ENCODE data around the gene FERMT3. TPM values are rescaled to one million over a fixed set of nuclear protein-coding genes. Genes with fewer than 3 reads are reported as not detected.
A peak's percentile ranks its signal among the peaks of the same experiment; 100 is the strongest.

Gene FERMT3
- total RNA-seq, 2 experiments from 2014 or later = 210 to 217 TPM

- Mint-ChIP-seq H3K27me3 (no peaks in the 10 kb centered on the region), H3K4me3 (peak overlapping the region; percentile 89), H3K27ac (peak overlapping the region; percentile 69), H3K9me3 (ENCODE audit: low read depth) (no peaks in the 10 kb centered on the region), H3K4me1 (peaks cover 26% of the 10 kb centered on the region), H3K36me3 (peaks cover 2% of the 10 kb centered on the region)
- no peak for ATAC-seq
- DNase-seq = no peak
- CTCF ChIA-PET = interaction anchor here (0.6 to 12.3 kb wide), 13 partner anchors 8 to 536 kb away, joined by 3 to 146 read pairs (median 12); partner anchors contain the start of genes BAD, CATSPERZ, ESRRA and FERMT3
Observed at GRCh38 chr11:64252003-64252872, 45.7 kb downstream of the FERMT3 start.

GRCh38 chr11:64253043-64253442, 46.5 kb downstream of the FERMT3 start:
- CTCF ChIA-PET = interaction anchor here (1.1 to 4.7 kb wide), 6 partner anchors 11 to 48 kb away, joined by 5 to 68 read pairs (median 19); partner anchors contain the start of genes BAD, FKBP2 and GPR137
- no peak for ATAC-seq
- DNase-seq = no peak
- Mint-ChIP-seq H3K4me1 (peaks cover 23% of the 10 kb centered on the region), H3K27ac (no peak overlapping the region), H3K36me3 (peaks cover 4% of the 10 kb centered on the region), H3K4me3 (no peak overlapping the region), H3K27me3 (no peaks in the 10 kb centered on the region), H3K9me3 (ENCODE audit: low read depth) (no peaks in the 10 kb centered on the region)

DNA sequence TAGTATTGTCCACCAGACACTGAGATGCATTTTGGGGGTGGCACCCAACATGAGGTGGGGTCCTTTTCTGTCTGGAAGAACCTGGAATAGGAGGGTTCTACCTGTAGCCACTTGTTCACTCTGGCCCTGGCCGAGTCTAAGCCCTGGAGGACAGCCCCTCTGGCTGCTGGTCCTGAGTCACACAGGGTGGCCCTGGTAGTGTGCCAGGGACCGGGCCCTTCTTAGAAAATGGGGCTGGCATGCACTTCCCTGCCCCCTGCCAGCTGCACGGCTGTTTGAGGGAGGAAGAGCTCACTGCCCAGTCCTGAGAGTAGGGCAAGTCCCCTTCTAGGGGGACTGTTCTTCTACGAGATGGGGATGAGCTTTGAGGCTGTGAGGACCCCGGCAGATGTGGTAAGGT, 47.0 kb downstream of the FERMT3 start:
- Mint-ChIP-seq H3K27ac (no peak overlapping the region), H3K36me3 (peaks cover 4% of the 10 kb centered on the region), H3K4me3 (no peak overlapping the region), H3K27me3 (no peaks in the 10 kb centered on the region), H3K4me1 (peaks cover 21% of the 10 kb centered on the region), H3K9me3 (ENCODE audit: low read depth) (no peaks in the 10 kb centered on the region)
- no peak for DNase-seq
- ATAC-seq = no peak
- CTCF ChIA-PET = interaction anchor here (0.9 to 1.9 kb wide), 4 partner anchors 13 to 49 kb away, joined by 4 to 7 read pairs (median 5); partner anchors contain the start of gene BAD

DNA sequence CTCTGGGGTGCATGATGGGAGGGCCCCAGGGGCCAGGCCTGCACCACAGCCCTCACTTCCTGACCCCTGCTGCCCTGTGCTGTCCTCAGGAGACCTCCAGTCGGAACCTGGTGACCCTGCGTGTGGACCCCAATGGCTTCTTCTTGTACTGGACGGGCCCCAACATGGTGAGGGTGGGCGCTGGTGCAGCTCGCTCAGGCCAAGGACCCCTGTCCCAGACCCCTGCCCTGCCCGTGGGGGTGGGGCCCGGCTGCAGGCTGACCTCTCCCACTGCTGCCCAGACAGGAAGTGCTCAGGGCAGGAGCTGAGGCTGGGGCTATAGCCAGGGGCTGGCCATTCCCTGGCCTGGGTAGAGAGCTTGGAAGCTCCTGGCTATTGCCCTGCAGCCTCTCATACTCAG, 47.8 kb downstream of the FERMT3 start:
- Mint-ChIP-seq H3K27me3 (no peaks in the 10 kb centered on the region), H3K4me3 (no peak overlapping the region), H3K36me3 (peaks cover 5% of the 10 kb centered on the region), H3K9me3 (ENCODE audit: low read depth) (no peaks in the 10 kb centered on the region), H3K4me1 (peaks cover 24% of the 10 kb centered on the region), H3K27ac (no peak overlapping the region)
- CTCF ChIA-PET = interaction anchor here (0.9 to 1.9 kb wide), 4 partner anchors 12 to 50 kb away, joined by 4 to 7 read pairs (median 5); partner anchors contain the start of gene BAD
- DNase-seq = no peak
- no peak for ATAC-seq

DNA sequence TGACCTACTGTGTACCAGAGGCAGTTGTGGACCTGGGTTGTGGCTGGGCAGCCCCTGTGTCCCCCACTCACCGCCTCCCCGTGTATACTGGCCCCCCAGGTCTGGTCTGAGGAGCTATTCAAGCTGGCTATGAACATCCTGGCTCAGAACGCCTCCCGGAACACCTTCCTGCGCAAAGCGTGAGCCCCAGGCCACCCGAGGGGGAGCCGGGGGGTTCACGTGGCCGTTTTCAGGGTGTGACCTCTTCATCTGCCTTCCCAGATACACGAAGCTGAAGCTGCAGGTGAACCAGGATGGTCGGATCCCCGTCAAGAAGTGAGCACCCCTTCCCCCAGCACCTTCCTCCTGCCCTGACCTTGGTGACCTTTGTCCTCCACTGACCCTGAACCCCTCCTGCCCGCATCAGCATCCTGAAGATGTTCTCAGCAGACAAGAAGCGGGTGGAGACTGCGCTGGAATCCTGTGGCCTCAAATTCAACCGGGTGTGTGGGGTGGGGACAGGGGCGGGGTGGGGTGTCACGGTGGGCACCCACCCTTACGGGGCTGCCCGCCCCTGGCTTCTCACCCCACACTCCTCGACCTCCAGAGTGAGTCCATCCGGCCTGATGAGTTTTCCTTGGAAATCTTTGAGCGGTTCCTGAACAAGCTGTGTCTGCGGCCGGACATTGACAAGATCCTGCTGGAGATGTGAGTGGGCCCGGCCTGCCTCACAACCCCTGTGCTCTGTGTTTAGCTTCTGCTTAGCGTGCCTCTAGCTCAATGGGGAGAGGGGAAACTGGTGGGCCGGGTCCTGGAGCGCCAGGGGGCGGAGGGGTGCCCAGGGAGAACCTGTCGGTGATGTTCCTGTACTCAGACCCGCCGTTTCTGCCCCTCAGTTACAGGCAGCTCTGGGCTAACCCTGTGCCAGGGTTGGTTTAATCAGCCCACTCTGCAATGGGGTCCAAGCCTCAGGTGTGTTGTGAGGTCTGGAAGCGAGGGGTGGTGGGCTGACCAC, 48.9 kb downstream of the FERMT3 start:
- H3K27ac Mint-ChIP-seq = no peak overlapping the region
- no peak for DNase-seq
- no peak for ATAC-seq

DNA sequence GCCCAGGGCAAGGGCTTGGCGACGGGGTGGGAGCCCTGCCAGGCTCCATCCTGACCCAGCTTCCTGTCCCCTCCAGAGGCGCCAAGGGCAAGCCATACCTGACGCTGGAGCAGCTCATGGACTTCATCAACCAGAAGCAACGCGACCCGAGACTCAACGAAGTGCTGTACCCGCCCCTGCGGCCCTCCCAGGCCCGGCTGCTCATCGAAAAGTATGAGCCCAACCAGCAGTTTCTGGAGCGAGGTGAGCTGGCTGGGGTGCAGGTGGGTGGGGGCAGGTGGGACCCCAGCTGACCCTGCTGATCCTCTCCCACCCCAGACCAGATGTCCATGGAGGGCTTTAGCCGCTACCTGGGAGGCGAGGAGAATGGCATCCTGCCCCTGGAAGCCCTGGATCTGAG, 49.8 kb downstream of the FERMT3 start:
- Mint-ChIP-seq H3K27ac (no peak overlapping the region), H3K27me3 (no peaks in the 10 kb centered on the region), H3K36me3 (peaks cover 9% of the 10 kb centered on the region), H3K9me3 (ENCODE audit: low read depth) (no peaks in the 10 kb centered on the region), H3K4me3 (no peak overlapping the region), H3K4me1 (peaks cover 25% of the 10 kb centered on the region)
- CTCF ChIA-PET = interaction anchor here (1.0 to 1.5 kb wide), 3 partner anchors 12 to 52 kb away, joined by 3 to 5 read pairs (median 5); no protein-coding TSS in a partner anchor
- ATAC-seq (no peak), DNase-seq (no peak)

More for the DNA sequence above, 48.9 kb downstream of the FERMT3 start:
- Mint-ChIP-seq H3K36me3 (peaks cover 9% of the 10 kb centered on the region), H3K27me3 (no peaks in the 10 kb centered on the region), H3K4me1 (peaks cover 27% of the 10 kb centered on the region), H3K4me3 (no peak overlapping the region), H3K9me3 (ENCODE audit: low read depth) (no peaks in the 10 kb centered on the region)
- CTCF ChIA-PET = interaction anchor here (1.0 to 1.6 kb wide), 4 partner anchors 11 to 51 kb away, joined by 3 to 7 read pairs (median 5); no protein-coding TSS in a partner anchor

- H3K4me1 Mint-ChIP-seq = peaks cover 19% of the 10 kb centered on the region
Observed at GRCh38 chr11:64258356-64258755, 51.8 kb downstream of the FERMT3 start.

GRCh38 chr11:64258946-64259532, 52.5 kb downstream of the FERMT3 start:
- peaks cover 17% of the 10 kb centered on the region for H3K36me3 Mint-ChIP-seq
- no peak overlapping the region for H3K27ac Mint-ChIP-seq
- CTCF ChIA-PET = interaction anchor here (1.1 to 1.7 kb wide), 4 partner anchors 9 to 69 kb away, joined by 3 to 6 read pairs (median 3); no protein-coding TSS in a partner anchor
- no peaks in the 10 kb centered on the region for H3K9me3 Mint-ChIP-seq (ENCODE audit: low read depth)
- peaks cover 13% of the 10 kb centered on the region for H3K4me1 Mint-ChIP-seq
- no peak overlapping the region for H3K4me3 Mint-ChIP-seq
- ATAC-seq = no peak
- no peaks in the 10 kb centered on the region for H3K27me3 Mint-ChIP-seq
- DNase-seq = no peak

More at GRCh38 chr11:64258356-64258755, 51.8 kb downstream of the FERMT3 start:
- Mint-ChIP-seq H3K9me3 (ENCODE audit: low read depth) (no peaks in the 10 kb centered on the region), H3K4me3 (no peak overlapping the region), H3K27me3 (no peaks in the 10 kb centered on the region), H3K27ac (no peak overlapping the region), H3K36me3 (peaks cover 17% of the 10 kb centered on the region)
- CTCF ChIA-PET = interaction anchor here (1.0 to 1.7 kb wide), 5 partner anchors 8 to 69 kb away, joined by 3 to 6 read pairs (median 3); partner anchors contain the start of gene FKBP2
- DNase-seq (no peak), ATAC-seq (no peak)

DNA sequence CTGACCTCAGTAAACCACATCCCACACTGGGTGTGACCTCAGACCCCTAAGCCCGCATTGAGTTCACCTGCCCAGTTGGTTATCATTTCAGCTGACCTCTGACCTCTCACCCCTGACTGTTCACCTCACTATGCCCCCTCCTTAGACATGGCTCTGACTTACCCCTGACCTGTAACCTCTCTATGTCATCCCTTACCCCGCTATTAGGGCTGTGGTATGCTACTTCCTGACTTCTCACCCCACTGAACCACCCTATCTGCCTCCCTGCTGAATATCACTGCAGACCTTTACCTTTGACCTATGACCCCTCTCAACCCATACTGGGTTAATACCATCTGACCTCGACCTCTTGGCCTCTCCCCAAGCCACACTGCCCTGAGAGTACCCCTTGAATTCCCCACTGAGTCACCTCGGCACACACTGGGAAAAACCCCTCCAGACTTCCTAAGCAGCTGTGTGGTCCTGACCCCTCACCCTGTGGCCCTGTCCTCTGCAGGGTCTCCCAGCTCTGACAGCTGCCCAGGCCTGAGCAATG, 53.1 kb downstream of the FERMT3 start:
- Mint-ChIP-seq H3K27ac (peak overlapping the region; percentile 49), H3K4me1 (peaks cover 11% of the 10 kb centered on the region), H3K4me3 (no peak overlapping the region), H3K9me3 (ENCODE audit: low read depth) (no peaks in the 10 kb centered on the region), H3K36me3 (peaks cover 17% of the 10 kb centered on the region), H3K27me3 (no peaks in the 10 kb centered on the region)
- DNase-seq (no peak), ATAC-seq (no peak)
- CTCF ChIA-PET = interaction anchor here (1.2 to 2.3 kb wide), 3 partner anchors 8 to 52 kb away, joined by 3 to 7 read pairs (median 4); no protein-coding TSS in a partner anchor

GRCh38 chr11:64260147-64260708, 53.7 kb downstream of the FERMT3 start:
- DNase-seq (no peak), ATAC-seq (peak; percentile 18)
- H3K4me1 Mint-ChIP-seq = peaks cover 11% of the 10 kb centered on the region
- CTCF ChIA-PET = interaction anchor here (1.3 to 2.3 kb wide), 2 partner anchors 8 to 10 kb away, joined by 4 to 7 read pairs; no protein-coding TSS in a partner anchor
- H3K27me3 Mint-ChIP-seq = no peaks in the 10 kb centered on the region
- no peaks in the 10 kb centered on the region for H3K9me3 Mint-ChIP-seq (ENCODE audit: low read depth)
- peaks cover 16% of the 10 kb centered on the region for H3K36me3 Mint-ChIP-seq
- H3K4me3 Mint-ChIP-seq = no peak overlapping the region
- H3K27ac Mint-ChIP-seq = peak overlapping the region; percentile 13

GRCh38 chr11:64261556-64262080, 55.1 kb downstream of the FERMT3 start:
- Mint-ChIP-seq H3K27ac (no peak overlapping the region), H3K36me3 (peaks cover 14% of the 10 kb centered on the region), H3K9me3 (ENCODE audit: low read depth) (no peaks in the 10 kb centered on the region), H3K4me3 (no peak overlapping the region), H3K27me3 (no peaks in the 10 kb centered on the region), H3K4me1 (peaks cover 11% of the 10 kb centered on the region)
- no peak for DNase-seq
- CTCF ChIA-PET = interaction anchor here (0.7 to 2.3 kb wide), 3 partner anchors 11 to 17 kb away, joined by 3 to 7 read pairs (median 3); partner anchors contain the start of gene PLCB3
- ATAC-seq = no peak

Measured in activated CD8-positive, alpha-beta memory T cell treated with anti-CD3 and anti-CD28 coated beads, Interleukin-2, amount 10 ng/mL, durations not matched to agents 7 days and 5 days (primary cell).